CD14-positive monocyte (primary cell): Measurements from ENCODE around the gene THSD7B. TPM values are rescaled to one million over a fixed set of nuclear protein-coding genes. Genes with fewer than 3 reads are reported as not detected.

Experiments
- DNase-seq, 3 donors: peaks; one replicate each; pipeline ENCODE4 v3.0.0-alpha.2; 2011 to 2022
- H2AFZ ChIP-seq: 2 replicates; pipeline ENCODE4 v1.6.0; 2012; ENCODE audit warnings: mild to moderate bottlenecking, low read depth, low read length, inconsistent platforms; ENCODE audit not compliant: insufficient read depth, poor library complexity, severe bottlenecking
- H3K27ac ChIP-seq, 2 donors: 1 replicate in 1 of 2; 2 replicates in 1 of 2; pipeline ENCODE4 v1.5.1; 2012 to 2013; ENCODE audit warnings: low read length in 2 of 2, control low read depth in 1 of 2, inconsistent platforms in 1 of 2, low read depth in 1 of 2, mild to moderate bottlenecking in 1 of 2
- H3K27me3 ChIP-seq, 2 donors: one replicate each; pipeline versions ENCODE4 v1.6.0 to v1.6.1; 2011 to 2013; ENCODE audit warnings: low read length in 2 of 2; ENCODE audit not compliant: control insufficient read depth in 2 of 2, insufficient read depth in 2 of 2
- H3K36me3 ChIP-seq, 2 donors: replicated peaks in 1 of 2; 1 replicate in 1 of 2; 2 replicates in 1 of 2; pipeline versions ENCODE4 v1.5.1 to v1.6.1; 2012 to 2013; ENCODE audit warnings: low read length in 2 of 2, control low read depth in 1 of 2, inconsistent platforms in 1 of 2, mild to moderate bottlenecking in 1 of 2; ENCODE audit not compliant: insufficient read depth in 2 of 2, control insufficient read depth in 1 of 2
- H3K4me1 ChIP-seq, 2 donors: 1 replicate in 1 of 2; 2 replicates in 1 of 2; pipeline versions ENCODE4 v1.5.1 to v1.6.1; 2012 to 2013; ENCODE audit warnings: low read length in 2 of 2, control low read depth in 1 of 2, inconsistent platforms in 1 of 2, mild to moderate bottlenecking in 1 of 2, moderate library complexity in 1 of 2; ENCODE audit not compliant: insufficient read depth in 2 of 2, control insufficient read depth in 1 of 2
- H3K4me2 ChIP-seq: replicated peaks from 2 replicates; pipeline ENCODE3; 2012; ENCODE audit warnings: low read length, moderate library complexity, mild to moderate bottlenecking; ENCODE audit not compliant: poor library complexity, severe bottlenecking; ENCODE audit errors: extremely low read depth
- H3K4me3 ChIP-seq, 3 experiments: fragments of 200-600 bp in 1 of 3; sonication (generic) in 1 of 3; replicated peaks in 1 of 3; 1 replicate in 2 of 3; 2 replicates in 1 of 3; pipeline ENCODE4 v1.5.1; 2011 to 2013; ENCODE audit warnings: low read length in 3 of 3, mild to moderate bottlenecking in 3 of 3, control low read depth in 2 of 3, low read depth in 2 of 3, inconsistent platforms in 1 of 3, moderate library complexity in 1 of 3
- H3K79me2 ChIP-seq: 2 replicates; pipeline ENCODE4 v1.6.0; 2012; ENCODE audit warnings: mild to moderate bottlenecking, control low read depth, inconsistent platforms, low read length, moderate library complexity; ENCODE audit not compliant: insufficient read depth
- H3K9ac ChIP-seq: 2 replicates; pipeline ENCODE4 v1.6.0; 2017; ENCODE audit warnings: low read length, mild to moderate bottlenecking; ENCODE audit not compliant: insufficient read depth, poor library complexity, severe bottlenecking
- H3K9me3 ChIP-seq, 2 donors: replicated peaks in 1 of 2; 1 replicate in 1 of 2; 2 replicates in 1 of 2; pipeline versions ENCODE4 v1.5.1 to v1.6.1; 2012 to 2013; ENCODE audit warnings: low read length in 2 of 2, control low read depth in 1 of 2; ENCODE audit not compliant: control insufficient read depth in 1 of 2, insufficient read depth in 1 of 2
- H4K20me1 ChIP-seq: 2 replicates; pipeline ENCODE4 v1.6.0; 2012; ENCODE audit warnings: mild to moderate bottlenecking, low read length, control low read depth, moderate library complexity; ENCODE audit not compliant: insufficient read depth
- H3K27ac Mint-ChIP-seq, 7 donors: one replicate each; pipeline ENCODE4 v1.8.0; 2020; ENCODE audit warnings: mild to moderate bottlenecking in 7 of 7, mixed read lengths in 7 of 7, moderate library complexity in 6 of 7, inconsistent platforms in 2 of 7
- H3K27me3 Mint-ChIP-seq, 3 donors: one replicate each; pipeline ENCODE4 v1.8.0; 2021 to 2022; ENCODE audit warnings: low read depth in 3 of 3, mild to moderate bottlenecking in 3 of 3, mixed read lengths in 3 of 3, moderate library complexity in 3 of 3, inconsistent platforms in 1 of 3
- H3K36me3 Mint-ChIP-seq, 2 donors: one replicate each; pipeline ENCODE4 v1.8.0; 2020; ENCODE audit warnings: mixed read lengths in 2 of 2, inconsistent platforms in 1 of 2, mild to moderate bottlenecking in 1 of 2
- H3K4me1 Mint-ChIP-seq: one replicate; pipeline ENCODE4 v1.8.0; 2020; ENCODE audit warnings: mild to moderate bottlenecking, mixed read lengths
- H3K4me3 Mint-ChIP-seq, 2 donors: one replicate each; pipeline ENCODE4 v1.8.0; 2020; ENCODE audit warnings: mild to moderate bottlenecking in 2 of 2, mixed read lengths in 2 of 2, moderate library complexity in 1 of 2
- H3K9me3 Mint-ChIP-seq, 7 donors: one replicate each; pipeline ENCODE4 v1.8.0; 2020 to 2022; ENCODE audit warnings: mixed read lengths in 7 of 7, mild to moderate bottlenecking in 6 of 7, moderate library complexity in 6 of 7, inconsistent platforms in 2 of 7
- CTCF ChIP-seq: fragments of 200-600 bp; IDR thresholded peaks from one replicate; pipeline ENCODE4 v1.8.0; 2022; ENCODE audit warnings: antibody characterized with exemption, mild to moderate bottlenecking
- WGBS: methylation state at CpG from one replicate; pipeline ENCODE4 v1.1.5; 2013; ENCODE audit warnings: missing lambda C conversion rate; ENCODE audit not compliant: insufficient coverage; 5-methylcytosine and 5-hydroxymethylcytosine counted together
- intact Hi-C, 2 donors: fragments of 100-400 bp; cut with micrococcal nuclease; formaldehyde crosslinking; loops; one replicate each; pipeline versions ENCODE4 v1.15.0 to v1.15.1; 2023
- polyA plus RNA-seq, 3 donors: library from polyadenylated mRNA; depleted of rRNA in 1 of 3; unstranded in 2 of 3; stranded (reverse) in 1 of 3; fragments of 300-500 nt in 2 of 3; fragments of >200 nt in 1 of 3; fragmentation: Illumina TruSeq in 2 of 3; gene quantifications; 1 replicate in 2 of 3; 2 replicates in 1 of 3; pipeline ENCODE4 v1.2.3, GENCODE V29; 2012 to 2021

THSD7B gene
- polyA plus RNA-seq, 3 donors, result not detected

GRCh38 chr2:137233091-137233490, 467.7 kb downstream of the THSD7B start:
- Histone ChIP-seq H3K9me3 (no peaks in the 10 kb centered on the region), H3K79me2 (no peaks in the 10 kb centered on the region), H3K27ac (no peak overlapping the region), H3K9ac (no peak overlapping the region), H4K20me1 (no peaks in the 10 kb centered on the region), H3K36me3 (no peaks in the 10 kb centered on the region), H3K4me3 (no peak overlapping the region), H3K4me1 (no peaks in the 10 kb centered on the region), H2AFZ (no peak overlapping the region), H3K4me2 (no peak overlapping the region), H3K27me3 (no peaks in the 10 kb centered on the region)
- Mint-ChIP-seq H3K27ac (no peak overlapping the region), H3K36me3 (no peaks in the 10 kb centered on the region), H3K4me3 (no peak overlapping the region), H3K9me3 (peaks cover 0 to 6% (median 2%) of the 10 kb centered on the region in 7 donors), H3K4me1 (no peaks in the 10 kb centered on the region), H3K27me3 (no peaks in the 10 kb centered on the region)
- 86% methylated on average over 1 of the region's 3 CpGs for WGBS
- no peak for DNase-seq
- no peak for TF ChIP-seq CTCF
- intact Hi-C loops, result no loop called here

GRCh38 chr2:137237055-137237454, 471.7 kb downstream of the THSD7B start:
- H3K27me3 ChIP-seq, result no peaks in the 10 kb centered on the region
- no peaks in the 10 kb centered on the region for H3K79me2 ChIP-seq
- Mint-ChIP-seq H3K4me3 (no peak overlapping the region), H3K36me3 (no peaks in the 10 kb centered on the region), H3K27me3 (no peaks in the 10 kb centered on the region), H3K27ac (no peak overlapping the region), H3K4me1 (no peaks in the 10 kb centered on the region), H3K9me3 (peaks cover 0 to 3% (median 2%) of the 10 kb centered on the region in 7 donors)
- 80% methylated on average over 1 of the region's 4 CpGs for WGBS
- no peak overlapping the region for H3K4me3 ChIP-seq
- no peaks in the 10 kb centered on the region for H4K20me1 ChIP-seq
- TF ChIP-seq CTCF, result no peak
- H3K36me3 ChIP-seq, result no peaks in the 10 kb centered on the region
- H3K4me1 ChIP-seq, result no peaks in the 10 kb centered on the region
- no peaks in the 10 kb centered on the region for H3K9me3 ChIP-seq
- no peak overlapping the region for H2AFZ ChIP-seq
- H3K4me2 ChIP-seq, result no peak overlapping the region
- no peak for DNase-seq
- H3K9ac ChIP-seq, result no peak overlapping the region
- no peak overlapping the region for H3K27ac ChIP-seq
- intact Hi-C loops, result no loop called here
